GM23338 (cell line): Measurements from ENCODE around the gene F7. TPM values are rescaled to one million over a fixed set of nuclear protein-coding genes. Genes with fewer than 3 reads are reported as not detected.

ENCODE experiments used
- ATAC-seq: fragments of 200-7000 bp; cut with Tn5 transposase; 3 replicates; pipeline ENCODE4 v1.9.1; 2020
- DNase-seq: peaks from one replicate; pipeline ENCODE4 v3.0.0-alpha.2; 2015; ENCODE audit warnings: low spot score
- H2AFZ ChIP-seq: fragments of 200-600 bp; sonication (generic); 2 replicates; pipeline ENCODE4 v1.8.0; 2016; ENCODE audit warnings: antibody characterized with exemption, mild to moderate bottlenecking, moderate library complexity
- H3F3A ChIP-seq: fragments of 200-600 bp; sonication (generic); replicated peaks from 2 replicates; pipeline ENCODE4 v1.8.0; 2017; ENCODE audit warnings: antibody characterized with exemption, mixed run types, low read depth
- H3K27ac ChIP-seq: fragments of 200-600 bp; sonication (generic); 2 replicates; pipeline ENCODE4 v1.6.1; 2016; ENCODE audit warnings: low read depth
- H3K27me3 ChIP-seq: fragments of 200-600 bp; sonication (generic); 2 replicates; pipeline ENCODE4 v1.8.0; 2016; ENCODE audit warnings: mild to moderate bottlenecking, mixed run types, moderate library complexity; ENCODE audit not compliant: insufficient read depth
- H3K36me3 ChIP-seq: fragments of 200-600 bp; sonication (generic); 2 replicates; pipeline ENCODE4 v1.8.0; 2016; ENCODE audit warnings: mild to moderate bottlenecking; ENCODE audit not compliant: insufficient read depth
- H3K4me1 ChIP-seq: fragments of 200-600 bp; sonication (generic); 2 replicates; pipeline ENCODE4 v1.8.0; 2016; ENCODE audit warnings: mild to moderate bottlenecking, moderate library complexity; ENCODE audit not compliant: insufficient read depth
- H3K4me2 ChIP-seq: fragments of 200-600 bp; sonication (generic); 2 replicates; pipeline ENCODE4 v1.7.1; 2017; ENCODE audit warnings: mixed run types
- H3K4me3 ChIP-seq: fragments of 200-600 bp; sonication (generic); 2 replicates; pipeline ENCODE4 v1.6.1; 2016; ENCODE audit warnings: mixed run types
- H3K79me2 ChIP-seq: fragments of 200-600 bp; sonication (generic); replicated peaks from 2 replicates; pipeline ENCODE4 v1.8.0; 2017; ENCODE audit warnings: mild to moderate bottlenecking; ENCODE audit not compliant: insufficient read depth
- H3K9me2 ChIP-seq: fragments of 200-600 bp; sonication (generic); 2 replicates; pipeline ENCODE4 v1.8.0; 2017; ENCODE audit not compliant: insufficient read depth
- H4K20me1 ChIP-seq: fragments of 200-600 bp; sonication (generic); replicated peaks from 2 replicates; pipeline ENCODE4 v1.8.0; 2017; ENCODE audit warnings: mild to moderate bottlenecking; ENCODE audit not compliant: insufficient read depth
- H3K27ac Mint-ChIP-seq: 2 replicates; pipeline ENCODE4 v1.8.0; 2020; ENCODE audit warnings: inconsistent platforms, mild to moderate bottlenecking, moderate library complexity, mixed read lengths
- H3K27me3 Mint-ChIP-seq: 3 replicates; pipeline ENCODE4 v1.8.0; 2022; ENCODE audit warnings: low read depth, mild to moderate bottlenecking, moderate library complexity, mixed read lengths, inconsistent platforms; ENCODE audit not compliant: insufficient read depth, poor library complexity
- H3K36me3 Mint-ChIP-seq: 3 replicates; pipeline ENCODE4 v1.8.0; 2021; ENCODE audit warnings: low read depth, mild to moderate bottlenecking, inconsistent platforms, moderate library complexity, mixed read lengths
- H3K4me1 Mint-ChIP-seq: 3 replicates; pipeline ENCODE4 v1.8.0; 2020; ENCODE audit warnings: mild to moderate bottlenecking, inconsistent platforms, mixed read lengths
- H3K4me3 Mint-ChIP-seq: 3 replicates; pipeline ENCODE4 v1.8.0; 2021; ENCODE audit warnings: moderate library complexity, mild to moderate bottlenecking, inconsistent platforms, mixed read lengths
- H3K9me3 Mint-ChIP-seq: 3 replicates; pipeline ENCODE4 v1.8.0; 2020; ENCODE audit warnings: moderate library complexity, mild to moderate bottlenecking, inconsistent platforms, mixed read lengths
- CREB1 ChIP-seq: fragments of 250-450 bp; sonication (Bioruptor Pico); IDR thresholded peaks from 2 replicates; pipeline ENCODE4 v1.5.0; 2020; ENCODE audit warnings: low read depth, mild to moderate bottlenecking, moderate library complexity
- CTCF ChIP-seq, 2 experiments: fragments of 200-600 bp in 1 of 2; sonication (generic) in 1 of 2; conservative IDR thresholded peaks; 2 replicates each; pipeline versions ENCODE4 v1.5.1 to v1.6.1; 2016 to 2017; ENCODE audit warnings: antibody characterized with exemption in 2 of 2, low read depth in 2 of 2, mild to moderate bottlenecking in 2 of 2, moderate library complexity in 1 of 2
- ETS1 ChIP-seq: IDR thresholded peaks from 2 replicates; pipeline ENCODE4 v1.6.1; 2016; ENCODE audit warnings: antibody characterized with exemption
- EZH2 ChIP-seq: fragments of 200-600 bp; sonication (generic); IDR thresholded peaks from one replicate; pipeline ENCODE4 v1.8.0; 2017; ENCODE audit warnings: antibody characterized with exemption, mild to moderate bottlenecking, low read depth; ENCODE audit not compliant: unreplicated experiment
- EZH2phosphoT487 ChIP-seq: fragments of 200-600 bp; sonication (generic); IDR thresholded peaks from one replicate; pipeline ENCODE4 v1.8.1; 2018; ENCODE audit warnings: antibody characterized with exemption; ENCODE audit not compliant: unreplicated experiment
- JUNB ChIP-seq: IDR thresholded peaks from one replicate; pipeline ENCODE4 v1.6.1; 2016; ENCODE audit warnings: antibody characterized with exemption; ENCODE audit not compliant: unreplicated experiment
- NANOG ChIP-seq: IDR thresholded peaks from 2 replicates; pipeline ENCODE4 v1.6.1; 2016; ENCODE audit warnings: antibody characterized with exemption, borderline replicate concordance
- POLR2AphosphoS5 ChIP-seq: IDR thresholded peaks from 2 replicates; pipeline ENCODE4 v1.6.1; 2016; ENCODE audit warnings: antibody characterized with exemption, low read depth
- REST ChIP-seq: IDR thresholded peaks from one replicate; pipeline ENCODE4 v1.6.1; 2018; ENCODE audit warnings: antibody characterized with exemption; ENCODE audit not compliant: unreplicated experiment
- STAT1 ChIP-seq: IDR thresholded peaks from one replicate; pipeline ENCODE4 v1.6.1; 2016; ENCODE audit warnings: antibody characterized with exemption; ENCODE audit not compliant: unreplicated experiment
- ZNF114 ChIP-seq: fragments of 250-450 bp; sonication (Bioruptor Pico); IDR thresholded peaks from 2 replicates; pipeline ENCODE4 v1.5.0; 2020; ENCODE audit warnings: mild to moderate bottlenecking, moderate library complexity
- ZNF331 ChIP-seq: fragments of 250-450 bp; sonication (Bioruptor Pico); IDR thresholded peaks from 2 replicates; pipeline ENCODE4 v1.5.0; 2020; ENCODE audit warnings: low read depth, mild to moderate bottlenecking, moderate library complexity
- ZNF462 ChIP-seq: fragments of 250-450 bp; sonication (Bioruptor Pico); IDR thresholded peaks from 2 replicates; pipeline ENCODE4 v1.5.0; 2020; ENCODE audit warnings: mild to moderate bottlenecking, moderate library complexity
- polyA plus RNA-seq: library from polyadenylated mRNA; unstranded; fragments of >200 nt; fragmentation: Nextera tagmentation; extraction: Ambion mirVana; gene quantifications from 2 replicates; pipeline ENCODE4 v1.2.1, GENCODE V29; 2016
- total RNA-seq: library from RNA; depleted of rRNA; stranded (reverse); fragments of >200 nt; shearing (Covaris generic); gene quantifications from 2 replicates; pipeline ENCODE4 v1.2.3, GENCODE V29; 2014

F7 gene
- total and polyA plus RNA-seq, 2 experiments from 2014 or later: 0.16 to 0.24 TPM

- no peaks in the 10 kb centered on the region; the same call in 2 of the 3 replicates for H3K36me3 Mint-ChIP-seq
- H3K27ac ChIP-seq: no peak overlapping the region
- no peaks in the 10 kb centered on the region for H3K9me2 ChIP-seq
- H2AFZ ChIP-seq: no peak overlapping the region
- H3K9me3 Mint-ChIP-seq: no peaks in the 10 kb centered on the region
- H3K36me3 ChIP-seq: no peaks in the 10 kb centered on the region
- H4K20me1 ChIP-seq: no peaks in the 10 kb centered on the region
- peaks cover 12% of the 10 kb centered on the region for H3K27me3 Mint-ChIP-seq
- H3K4me1 ChIP-seq: no peaks in the 10 kb centered on the region
- no peak overlapping the region for H3K4me3 ChIP-seq
- no peaks in the 10 kb centered on the region for H3F3A ChIP-seq
- no peak overlapping the region for H3K27ac Mint-ChIP-seq
- no peaks in the 10 kb centered on the region for H3K27me3 ChIP-seq
- ATAC-seq: no peak
- no peak for DNase-seq
- H3K4me2 ChIP-seq: no peak overlapping the region
- peaks cover 8% of the 10 kb centered on the region for H3K4me1 Mint-ChIP-seq
- H3K79me2 ChIP-seq: no peaks in the 10 kb centered on the region
- no peak overlapping the region for H3K4me3 Mint-ChIP-seq
- TF ChIP-seq POLR2AphosphoS5: no peak
- TF ChIP-seq ETS1: no peak
- no peak for TF ChIP-seq ZNF331 (CRISPR knock-in tag)
- TF ChIP-seq ZNF462 (CRISPR knock-in tag): no peak
- TF ChIP-seq EZH2: no peak
- no peak for TF ChIP-seq STAT1
- no peak for TF ChIP-seq JUNB
- no peak for TF ChIP-seq EZH2phosphoT487
- no peak for TF ChIP-seq CTCF (conservative IDR thresholded peaks at IDR 0.05; ENCODE audit: low read depth in 2 of 2)
- no peak for TF ChIP-seq ZNF114 (CRISPR knock-in tag)
- TF ChIP-seq NANOG: no peak
- no peak for TF ChIP-seq CREB1
- TF ChIP-seq REST: no peak
These were observed 38.8 kb upstream of the F7 start for GRCh38 chr13:113066746-113067145.
